HG03342 (cell line): Measurements from ENCODE around the gene KLHL35.

Source experiments
- ATAC-seq: cut with Tn5 transposase; IDR thresholded peaks from one replicate; pipeline ENCODE4 v1.9.1; 2021; ENCODE audit warnings: mild to moderate bottlenecking, moderate library complexity; ENCODE audit not compliant: unreplicated experiment

Gene KLHL35

DNA sequence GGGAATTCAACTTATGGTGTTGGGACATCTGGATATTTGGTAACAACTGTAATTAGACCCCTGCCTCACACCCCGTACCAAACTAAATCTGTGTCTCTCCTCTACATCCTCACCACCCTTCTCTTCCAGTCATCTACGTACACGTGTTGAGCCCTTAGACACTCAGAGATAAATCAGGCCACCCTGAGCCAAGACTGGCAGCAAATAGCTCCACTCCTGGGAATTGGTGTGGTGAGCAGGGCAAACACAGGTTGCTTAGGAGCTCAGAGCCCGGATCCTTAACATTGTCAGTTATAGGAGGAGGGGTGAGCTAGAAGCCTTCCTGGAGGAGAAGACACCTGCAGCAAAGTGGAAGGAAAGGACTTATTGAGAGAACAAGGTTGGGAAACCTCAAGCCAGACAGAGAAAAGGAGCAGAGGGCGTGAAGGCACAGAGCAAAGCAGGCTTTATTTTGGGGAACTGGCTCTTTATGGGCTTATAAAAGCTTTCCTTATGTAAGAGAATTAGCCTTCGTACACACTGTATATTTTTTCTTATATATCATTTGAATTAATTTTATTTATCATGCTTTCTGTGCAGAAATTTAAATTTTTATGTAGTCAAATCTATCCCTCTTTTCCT is 36.9 kb upstream of the KLHL35 start:
- ATAC-seq, result no peak

DNA sequence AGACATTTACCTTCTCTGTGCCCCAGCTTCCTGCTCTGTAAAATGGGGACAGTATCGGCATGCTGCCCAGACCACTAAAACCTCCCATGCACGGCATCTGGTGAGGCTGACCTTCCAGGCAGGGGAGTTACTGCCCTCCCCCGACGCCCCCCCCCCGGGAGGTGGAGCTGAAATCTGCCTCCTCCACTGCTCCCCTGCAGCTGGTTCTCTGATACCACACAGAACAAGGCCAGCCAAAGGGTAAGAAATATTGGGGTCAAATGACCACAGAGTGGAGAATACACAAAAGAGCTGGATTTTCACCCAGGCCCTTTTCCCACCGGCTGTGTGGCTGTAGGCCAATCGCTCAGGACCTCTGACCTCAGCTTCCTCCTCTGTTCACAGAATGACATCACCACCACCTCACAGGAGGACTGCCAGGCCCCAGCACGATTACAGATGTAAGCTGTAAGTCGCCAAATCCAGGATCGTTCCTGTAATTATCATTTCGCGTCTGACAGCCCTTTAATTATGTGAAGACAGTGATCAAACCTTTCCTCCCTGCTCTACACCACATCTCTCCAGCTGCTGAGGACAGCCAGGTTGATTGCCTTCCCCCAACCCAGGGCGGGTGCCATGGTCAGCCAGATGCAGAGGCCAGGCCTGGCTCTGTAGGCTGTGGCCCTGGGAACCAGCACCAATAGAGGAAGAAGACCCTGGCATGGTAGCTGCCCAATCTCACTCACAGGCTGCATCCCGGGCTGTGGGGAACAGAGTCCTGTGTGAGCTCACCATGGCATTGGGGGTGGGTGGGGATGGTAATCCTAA is 35.7 kb upstream of the KLHL35 start:
- ATAC-seq, result no peak

DNA sequence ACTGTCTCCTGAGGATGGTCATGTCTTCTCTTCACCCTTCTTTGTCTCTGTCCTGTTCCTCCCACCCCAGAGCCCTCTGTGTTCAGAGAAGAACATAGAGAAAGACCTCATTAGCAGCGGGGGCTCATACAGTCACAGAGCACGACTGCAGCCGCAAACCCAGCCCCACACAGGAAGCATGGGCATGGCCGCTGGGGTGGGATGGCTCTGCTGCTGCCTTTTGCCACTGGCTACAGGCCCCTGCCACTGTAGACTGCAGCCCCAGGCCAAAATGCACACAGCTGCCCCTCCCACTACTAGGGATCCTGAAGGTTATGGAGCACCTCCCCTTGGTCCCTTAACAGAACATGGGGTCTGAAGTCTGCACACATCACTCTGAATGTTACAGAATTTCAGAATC is 34.9 kb upstream of the KLHL35 start:
- no peak for ATAC-seq

DNA sequence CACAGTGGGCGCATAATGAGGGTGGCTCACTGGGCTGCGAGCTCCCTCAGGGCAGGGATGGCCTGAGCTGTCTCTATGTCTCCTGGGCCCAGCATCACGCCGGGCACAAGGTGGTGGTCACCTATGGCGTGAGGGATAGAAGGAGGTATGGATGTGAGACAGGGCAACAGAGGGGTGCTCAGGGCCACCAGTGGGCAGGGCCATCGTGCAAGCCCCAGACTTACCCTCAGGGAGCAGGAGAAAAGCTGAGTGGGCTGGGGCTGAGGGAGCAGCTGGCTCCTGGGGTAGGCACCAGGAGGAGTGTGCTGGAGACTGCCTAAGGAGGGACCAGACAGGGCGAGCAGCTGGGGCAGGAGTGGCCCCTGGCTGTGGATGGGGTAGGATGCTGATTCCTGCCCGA is 34.3 kb upstream of the KLHL35 start:
- ATAC-seq, result no peak

DNA sequence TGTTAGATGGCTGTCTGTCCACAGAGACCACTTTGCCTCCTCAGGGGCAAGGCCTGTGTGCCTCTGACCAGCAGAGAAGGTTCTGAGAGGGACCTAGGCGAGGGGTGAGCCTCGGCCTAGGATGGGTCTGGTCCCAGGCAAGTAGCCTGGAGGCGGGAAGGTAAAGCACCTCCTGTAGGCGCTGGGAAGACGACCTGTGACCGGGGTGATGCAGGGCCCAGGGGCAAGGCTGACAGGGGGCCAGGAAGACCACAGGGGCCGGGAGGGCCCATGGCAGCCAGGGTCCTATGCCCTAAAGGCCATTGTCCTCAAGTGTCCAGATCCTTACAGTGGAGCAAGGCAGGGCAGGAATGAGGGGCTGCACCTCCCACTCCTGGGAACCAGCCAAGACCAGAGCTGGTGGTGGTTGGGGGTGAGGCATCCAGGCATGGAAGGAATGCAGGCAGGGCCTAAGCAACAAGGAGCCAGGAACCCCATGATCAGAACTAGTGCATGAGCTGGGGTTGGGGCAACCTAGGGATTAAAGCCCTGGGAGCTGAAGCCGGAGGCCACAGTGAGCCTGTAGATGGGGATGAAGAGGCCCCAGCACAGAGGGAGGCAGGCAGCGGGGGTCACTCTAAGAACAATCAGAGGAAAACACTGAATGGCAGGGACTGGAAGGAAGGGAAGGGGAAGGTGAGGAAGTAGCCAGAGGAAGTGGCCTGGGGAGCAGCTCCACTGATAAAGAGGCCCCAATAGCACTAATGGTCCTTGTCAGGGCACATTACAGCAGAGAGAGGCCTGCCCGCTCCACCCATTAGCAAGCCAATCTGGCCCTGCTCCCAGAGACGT is 32.9 kb upstream of the KLHL35 start:
- ATAC-seq, result no peak

DNA sequence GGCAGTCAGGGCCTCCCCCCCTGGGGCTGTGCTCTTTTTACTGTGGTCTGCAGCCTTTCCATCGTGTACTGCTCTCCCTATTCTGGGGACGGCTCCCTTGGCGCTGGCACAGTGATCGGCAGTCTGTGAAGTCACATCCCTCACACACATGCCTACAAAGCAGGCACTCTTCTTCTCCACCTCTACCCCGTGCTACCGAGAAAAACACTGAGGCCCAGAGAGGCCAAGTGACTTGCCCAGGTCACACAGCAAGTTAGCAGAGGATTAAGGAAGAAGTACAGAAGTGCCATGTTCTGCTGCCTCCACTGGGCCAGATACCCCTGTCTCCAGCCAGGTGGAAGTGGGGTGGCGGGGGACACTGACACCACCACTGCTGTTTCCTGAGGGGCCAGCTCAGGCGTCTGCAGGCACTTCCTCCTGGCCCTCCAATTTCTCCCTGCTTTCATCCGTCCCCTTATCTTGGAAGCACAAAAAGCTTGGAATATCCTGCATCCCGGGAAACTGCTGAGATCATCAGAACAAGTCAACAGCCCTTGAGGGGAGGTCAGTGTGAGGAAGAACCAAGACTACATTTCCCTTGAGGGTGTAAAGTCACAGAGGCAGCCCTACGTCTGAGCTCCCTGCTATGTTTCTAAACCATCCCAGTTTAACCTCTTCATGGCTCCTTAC is 30.2 kb upstream of the KLHL35 start:
- no peak for ATAC-seq

DNA sequence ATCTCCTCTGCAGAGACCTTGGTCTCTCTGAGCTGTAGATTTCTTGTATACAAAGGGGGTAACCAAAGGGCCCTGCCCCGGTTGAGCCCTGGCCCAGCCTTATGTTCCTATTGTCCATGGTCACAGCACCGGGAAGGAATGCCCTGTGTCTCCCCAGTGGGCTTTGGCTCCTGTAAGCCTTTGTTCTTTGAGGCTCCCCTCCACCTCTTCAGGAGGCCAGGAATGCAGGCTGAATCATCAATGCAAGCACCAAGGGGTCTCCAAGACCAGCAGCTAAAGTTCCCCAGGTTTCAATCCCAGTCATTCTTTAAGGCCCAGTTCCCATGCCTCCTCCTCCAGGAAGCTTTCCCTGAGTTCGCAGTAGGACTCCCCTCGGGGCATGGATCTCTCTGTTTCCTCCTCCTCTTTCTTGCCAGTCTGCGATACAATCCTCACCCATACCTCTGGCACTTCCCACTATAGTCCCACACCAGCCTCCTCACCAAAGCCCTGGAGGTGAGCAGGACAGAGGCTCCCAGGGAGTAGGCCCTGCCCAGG is 29.2 kb upstream of the KLHL35 start:
- no peak for ATAC-seq

DNA sequence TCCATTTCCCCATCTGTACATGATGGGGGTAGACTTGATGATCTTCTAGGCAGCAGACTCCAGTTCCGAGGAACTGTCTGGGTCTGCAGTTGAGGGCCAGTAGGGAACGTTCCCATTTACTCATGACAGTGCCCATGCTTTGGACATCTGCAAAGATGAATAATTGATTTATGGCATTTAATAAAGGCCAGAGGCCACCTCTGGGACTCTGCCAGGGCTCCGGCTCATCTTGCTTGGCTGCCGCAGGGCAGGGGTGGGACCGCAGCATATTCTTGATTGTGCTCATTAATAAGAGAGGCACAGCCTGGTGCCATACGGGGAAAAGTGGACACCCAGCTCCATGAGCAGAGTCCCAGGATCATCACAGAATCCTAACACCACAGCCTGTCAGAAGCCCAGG is 28.1 kb upstream of the KLHL35 start:
- ATAC-seq, result no peak

DNA sequence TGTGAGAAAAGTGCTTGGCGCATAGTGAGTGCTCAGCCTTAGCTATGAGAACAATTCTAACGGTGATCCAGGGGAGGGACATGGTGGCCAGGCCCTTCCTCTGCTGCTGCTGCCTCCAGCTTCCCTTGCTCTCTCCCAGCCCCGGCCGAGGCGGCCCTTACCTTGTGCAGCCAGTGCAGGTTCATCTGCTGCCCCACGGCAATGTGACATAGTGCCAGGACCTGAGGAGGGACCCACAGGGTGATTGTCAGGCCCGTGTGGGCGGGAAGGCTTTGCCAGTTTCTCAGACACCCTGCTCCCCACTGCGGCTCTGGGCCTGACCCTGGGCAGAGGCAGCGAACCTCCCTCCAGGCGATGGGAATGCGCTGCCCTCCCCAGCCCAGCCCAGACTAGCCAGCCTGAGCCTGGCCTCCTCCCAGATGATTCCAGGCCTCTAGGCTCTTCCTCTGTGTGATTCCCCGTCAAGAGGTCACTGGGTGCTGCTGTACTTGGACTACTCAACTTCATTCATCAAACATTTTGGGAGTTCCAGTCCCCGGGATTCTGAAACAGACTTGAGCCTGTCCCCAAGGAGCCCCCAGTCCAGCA is 23.7 kb upstream of the KLHL35 start:
- ATAC-seq, result no peak

DNA sequence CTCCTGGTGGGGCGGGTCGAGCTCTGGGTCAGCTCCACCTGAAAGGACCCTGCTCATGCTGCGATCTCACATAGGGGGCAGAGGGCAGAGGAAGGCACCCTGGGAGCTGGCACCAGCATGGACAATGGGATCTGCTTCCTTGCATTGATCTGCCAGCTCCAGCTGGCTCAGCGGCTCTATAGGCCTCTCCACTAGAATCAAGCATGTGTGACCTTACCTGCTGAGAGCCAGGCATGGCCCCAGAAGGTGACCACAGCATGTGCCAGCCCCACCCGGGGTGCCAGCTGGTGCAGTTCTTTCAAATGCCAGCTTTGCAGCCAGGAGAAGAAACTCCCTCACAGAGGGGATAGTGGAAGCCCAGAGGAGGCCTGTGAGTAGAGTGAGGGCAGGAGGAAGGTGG is 22.0 kb upstream of the KLHL35 start:
- ATAC-seq, result no peak

DNA sequence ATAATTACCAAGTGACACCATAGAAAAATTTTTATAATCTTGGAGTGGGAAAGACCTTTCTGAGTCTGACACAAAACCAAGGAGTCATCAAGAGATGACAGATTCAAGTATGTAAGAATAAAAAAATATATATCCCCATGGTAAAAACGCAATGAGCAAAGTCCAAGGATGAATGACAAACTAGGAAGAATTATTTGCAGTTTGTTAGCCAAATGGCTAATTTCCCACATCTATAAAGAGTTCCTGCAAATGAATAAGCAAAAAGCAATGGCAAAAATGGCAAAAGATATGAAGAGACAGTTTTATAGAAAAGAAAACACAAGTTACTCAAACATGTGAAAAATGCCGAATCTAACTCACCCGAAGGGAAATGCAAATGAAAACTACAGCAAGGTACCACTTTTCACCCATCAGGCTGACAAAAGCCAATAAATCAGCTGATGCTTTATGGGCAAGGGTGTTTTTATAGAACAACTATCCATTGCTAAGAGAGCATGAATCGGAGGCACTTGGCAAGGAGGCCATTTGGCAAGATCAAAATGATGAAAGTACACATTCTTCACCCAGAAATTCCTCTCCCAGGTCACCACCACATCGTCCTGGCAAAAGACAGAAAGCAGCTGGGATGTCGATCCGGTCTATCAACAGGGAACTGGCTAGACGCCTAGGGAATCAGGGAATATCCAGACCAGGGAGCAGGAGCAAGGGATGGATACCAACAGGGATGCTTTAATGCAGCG is 21.1 kb upstream of the KLHL35 start:
- no peak for ATAC-seq

DNA sequence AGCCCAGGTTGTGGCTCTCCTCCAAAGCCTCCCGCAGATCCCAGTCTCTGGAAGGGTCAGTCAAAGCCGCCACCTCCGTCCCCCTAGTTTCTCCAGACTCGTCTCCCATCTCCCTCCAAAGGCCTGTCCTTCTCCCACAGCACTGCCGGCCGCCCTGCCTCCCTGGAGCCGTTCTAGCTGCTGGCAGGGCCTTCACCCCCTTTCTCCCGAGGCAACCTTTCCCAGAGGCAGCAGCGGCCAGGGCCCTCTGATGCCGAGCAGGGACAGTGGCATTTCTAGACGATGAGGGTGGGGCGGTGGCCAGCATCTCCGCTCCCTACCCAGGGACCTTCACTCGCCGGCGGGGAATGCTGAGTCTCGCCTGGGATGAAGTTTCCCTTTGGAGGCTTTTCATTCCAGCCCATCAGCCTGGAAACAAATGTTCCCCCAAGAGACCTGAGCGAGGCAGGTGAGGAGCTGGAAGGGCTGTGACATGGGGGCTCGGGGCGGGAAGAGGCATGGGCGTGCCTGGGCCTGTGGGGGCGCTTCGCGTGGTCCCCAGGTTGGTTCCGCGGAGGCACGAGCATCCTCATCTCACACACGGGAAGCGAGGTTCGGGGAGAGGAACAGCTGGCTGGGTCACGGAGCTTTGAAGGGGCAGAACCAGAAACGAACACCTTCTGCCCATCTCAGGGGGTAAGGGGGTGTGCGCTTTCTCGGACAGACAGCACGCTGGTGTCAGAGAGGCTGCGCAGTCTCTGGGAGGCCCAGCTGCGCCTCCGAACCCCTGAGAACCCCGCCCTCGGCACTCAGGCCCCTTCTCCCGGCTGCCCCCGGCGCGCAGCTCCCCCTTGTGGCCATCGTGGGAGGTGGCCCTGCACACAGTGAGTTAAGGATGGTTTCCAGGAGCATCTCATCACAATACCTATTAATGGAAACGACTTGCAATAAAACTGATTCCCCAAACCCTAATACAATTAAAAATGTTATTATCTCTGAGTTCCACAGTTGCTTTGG is 18.1 kb upstream of the KLHL35 start:
- ATAC-seq, result no peak

DNA sequence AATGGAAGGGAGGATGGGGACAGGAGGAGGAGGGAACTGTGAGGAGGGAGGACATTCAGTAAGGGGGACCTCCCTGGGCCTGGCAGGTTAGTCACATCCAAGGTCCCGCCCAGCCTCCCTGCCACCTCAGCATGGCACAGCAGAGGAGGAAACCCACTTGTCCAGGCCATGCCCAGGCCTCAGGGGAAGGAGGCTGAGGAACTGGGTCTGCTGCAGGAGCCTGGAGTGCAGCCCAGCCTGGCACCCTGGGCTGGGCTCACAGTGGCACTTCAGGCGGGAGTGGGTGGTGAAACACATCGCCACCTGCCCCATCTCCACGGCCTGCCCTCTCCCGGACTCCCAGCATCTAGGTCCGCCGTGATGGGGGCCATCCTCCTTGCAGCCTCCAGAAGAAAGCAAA is 17.2 kb upstream of the KLHL35 start:
- no peak for ATAC-seq

DNA sequence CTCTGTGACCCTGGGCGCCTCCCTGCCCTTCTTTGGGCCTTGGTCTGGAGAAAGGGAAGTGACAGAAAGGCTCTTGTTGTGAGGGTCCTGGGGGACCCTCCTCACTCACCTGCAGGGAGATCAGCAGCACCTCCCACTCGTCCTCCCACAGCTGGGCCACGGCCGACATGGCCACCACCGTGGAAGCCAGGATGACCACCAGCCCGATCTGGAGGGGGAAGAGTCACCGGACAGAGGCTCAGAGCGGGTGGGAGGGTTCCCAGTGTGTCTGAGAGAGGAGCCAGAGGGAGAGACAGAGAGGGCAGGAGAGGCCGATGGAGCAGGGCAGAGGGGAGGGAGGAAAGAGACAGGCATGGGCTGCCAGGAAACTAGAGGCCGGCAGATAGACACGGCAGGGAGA is 16.8 kb upstream of the KLHL35 start:
- no peak for ATAC-seq

DNA sequence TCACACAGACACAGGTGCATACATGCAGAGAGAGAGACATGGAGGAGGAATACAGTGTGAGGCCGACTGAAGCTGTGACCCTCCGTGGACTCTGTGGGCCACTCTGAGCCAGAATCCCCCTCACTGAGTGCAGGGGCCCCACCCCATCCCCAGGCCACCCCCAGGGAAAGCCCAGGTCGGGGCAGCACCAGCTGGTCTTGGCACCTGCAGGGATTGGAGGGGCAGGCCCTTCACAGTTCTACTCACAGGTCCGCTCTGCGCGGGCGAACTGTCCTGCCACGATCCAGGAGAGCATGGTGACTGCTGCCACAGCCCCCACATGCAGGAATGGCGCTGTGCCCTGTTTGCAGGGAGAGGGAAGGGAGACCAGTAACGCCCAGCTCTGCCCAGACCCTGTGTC is 16.3 kb upstream of the KLHL35 start:
- no peak for ATAC-seq

DNA sequence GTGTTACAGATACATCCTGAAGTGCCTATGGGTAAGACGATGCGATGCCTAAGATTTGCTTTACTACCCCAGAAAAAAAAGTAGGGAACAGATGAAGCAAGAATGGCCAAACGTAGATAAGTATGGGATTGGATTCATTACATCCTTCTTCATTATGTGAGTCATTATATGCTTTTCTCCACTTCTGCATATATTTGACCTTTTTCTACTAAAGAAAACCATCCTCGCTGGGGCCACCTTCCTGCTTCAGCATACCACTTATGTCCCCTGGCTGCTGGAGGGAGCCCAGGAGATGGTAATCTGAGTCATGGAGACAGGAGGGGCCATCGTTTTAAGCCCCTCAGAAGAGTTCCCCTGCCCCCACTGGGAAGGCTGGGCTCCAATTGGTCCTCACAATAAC is 14.4 kb upstream of the KLHL35 start:
- ATAC-seq, result no peak

DNA sequence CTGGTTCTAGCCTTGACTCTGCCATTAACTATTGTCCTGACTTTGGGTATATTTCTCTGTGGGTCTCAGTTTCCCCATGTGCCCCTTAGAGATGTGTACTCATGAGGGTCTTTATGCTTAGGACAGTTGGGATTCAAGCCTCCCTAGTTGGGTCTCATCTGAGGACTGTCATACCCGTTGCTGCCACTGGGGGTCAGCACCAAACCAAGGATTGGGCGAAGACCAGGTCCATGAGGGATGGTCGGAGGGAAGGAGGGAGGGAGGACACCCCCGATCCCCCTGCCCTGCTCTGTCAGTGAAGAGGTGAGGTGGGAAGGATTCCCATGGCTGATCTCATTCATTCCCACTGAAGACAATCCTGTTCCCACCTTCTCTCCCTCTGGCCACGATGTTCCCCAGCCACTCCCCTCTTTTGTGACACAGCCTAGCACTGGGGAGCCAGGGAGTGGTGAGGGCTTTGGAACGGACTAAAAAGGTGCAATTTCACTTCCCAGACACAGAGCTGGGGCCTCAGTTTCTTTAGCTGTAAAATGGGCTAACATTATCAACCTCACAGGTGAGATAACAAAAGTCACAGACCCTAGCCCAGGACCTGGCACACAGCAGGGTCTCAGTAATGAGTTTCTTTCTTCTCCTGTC is 12.4 kb upstream of the KLHL35 start:
- no peak for ATAC-seq

DNA sequence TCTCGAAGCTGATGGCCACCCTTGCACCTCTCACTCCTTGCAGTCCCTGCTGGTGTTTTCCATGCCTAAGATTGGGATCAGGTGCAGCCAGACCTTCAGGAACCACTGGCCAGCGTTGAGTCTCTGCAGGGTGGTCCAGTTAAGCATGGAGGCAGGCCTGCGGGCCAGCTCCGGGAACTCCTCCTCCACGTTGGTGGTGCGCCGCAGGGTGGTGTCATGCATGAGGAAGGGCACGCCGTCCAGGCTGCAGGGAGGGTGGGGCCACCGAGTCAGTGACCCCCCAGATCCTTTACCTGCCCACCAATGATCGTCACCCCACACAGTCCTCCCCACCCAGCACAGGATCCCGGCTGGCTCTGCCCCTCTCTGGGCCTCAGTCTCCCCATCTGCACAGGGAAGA is 10.0 kb upstream of the KLHL35 start:
- ATAC-seq, result no peak
